K562 (cell line): ENCODE results near the gene LPGAT1. TPM values are rescaled to one million over a fixed set of nuclear protein-coding genes. Genes with fewer than 3 reads are reported as not detected.

ENCODE experiments used
- EGR1 ChIP-seq: fragments of 450-650 bp; conservative IDR thresholded peaks from 2 replicates; pipeline ENCODE4 v1.6.1; 2017; ENCODE audit warnings: mild to moderate bottlenecking
- FOS ChIP-seq: IDR thresholded peaks from 3 replicates; pipeline ENCODE4 v1.6.1; 2011; ENCODE audit not compliant: insufficient read length; ENCODE audit errors: extremely low read depth
- L3MBTL2 ChIP-seq: fragments of 450-650 bp; IDR thresholded peaks from 2 replicates; pipeline ENCODE4 v1.6.1; 2016; ENCODE audit warnings: mild to moderate bottlenecking, moderate library complexity
- MYC ChIP-seq, 2 experiments: fragments of 250-450 bp in 1 of 2; sonication (Bioruptor Pico) in 1 of 2; IDR thresholded peaks; 2 replicates each; pipeline versions ENCODE4 v1.5.1 to v1.6.1; 2012 to 2021; ENCODE audit warnings: low read depth in 2 of 2, borderline replicate concordance in 1 of 2, improper control_type of control experiment in 1 of 2, low read length in 1 of 2, mild to moderate bottlenecking in 1 of 2, moderate library complexity in 1 of 2
- PKNOX1 ChIP-seq: fragments of 450-650 bp; IDR thresholded peaks from 2 replicates; pipeline ENCODE4 v1.6.1; 2016
- PML ChIP-seq: IDR thresholded peaks from 2 replicates; pipeline ENCODE4 v1.6.1; 2012; ENCODE audit warnings: low read length, inconsistent platforms
- RAD21 ChIP-seq, 2 experiments: fragments of 250-450 bp in 1 of 2; fragments of 450-650 bp in 1 of 2; sonication (Bioruptor Pico) in 1 of 2; formaldehyde crosslinking in 1 of 2; IDR thresholded peaks in 1 of 2; conservative IDR thresholded peaks in 1 of 2; 2 replicates each; pipeline versions ENCODE4 v1.4.0 to v1.8.0; 2020 to 2022; ENCODE audit warnings: mild to moderate bottlenecking in 2 of 2, moderate library complexity in 1 of 2
- RFX5 ChIP-seq: IDR thresholded peaks from 2 replicates; pipeline ENCODE4 v1.6.1; 2011; ENCODE audit warnings: low read depth, mild to moderate bottlenecking, improper control_type of control experiment, low read length
- TAF7 ChIP-seq: fragments of 450-650 bp; IDR thresholded peaks from 2 replicates; pipeline ENCODE4 v1.6.1; 2016; ENCODE audit warnings: missing genetic modification characterization, missing compliant biosample characterization
- TOE1 ChIP-seq, 2 experiments: fragments of 450-650 bp in 1 of 2; sonication (generic) in 1 of 2; formaldehyde crosslinking in 1 of 2; IDR thresholded peaks; 2 replicates each; pipeline versions ENCODE4 v1.7.1 to v1.8.0; 2016 to 2022; ENCODE audit warnings: borderline replicate concordance in 2 of 2, mild to moderate bottlenecking in 2 of 2, antibody characterized with exemption in 1 of 2, inconsistent platforms in 1 of 2, low read depth in 1 of 2, missing genetic modification reagents in 1 of 2, moderate library complexity in 1 of 2
- U2AF1 ChIP-seq: fragments of 200-400 bp; formaldehyde crosslinking; optimal IDR thresholded peaks from 2 replicates; pipeline ENCODE3; 2017; ENCODE audit warnings: mild to moderate bottlenecking, low read depth, low read length, moderate library complexity
- ZBED1 ChIP-seq: IDR thresholded peaks from 2 replicates; pipeline ENCODE4 v1.6.1; 2014
- ZBTB40 ChIP-seq, 2 experiments: fragments of 450-650 bp in 1 of 2; sonication (generic) in 1 of 2; formaldehyde crosslinking in 1 of 2; IDR thresholded peaks; 2 replicates each; pipeline versions ENCODE4 v1.7.1 to v1.9.0; 2016 to 2022; ENCODE audit warnings: inconsistent platforms in 1 of 2, mild to moderate bottlenecking in 1 of 2, missing genetic modification reagents in 1 of 2
- ZFX ChIP-seq: sonication (generic); formaldehyde crosslinking; IDR thresholded peaks from 2 replicates; pipeline ENCODE4 v1.8.0; 2022; ENCODE audit warnings: mild to moderate bottlenecking, missing genetic modification reagents, moderate library complexity
- ZNF316 ChIP-seq: fragments of 450-650 bp; IDR thresholded peaks from 2 replicates; pipeline ENCODE4 v1.6.1; 2016
- ZNF551 ChIP-seq: fragments of 250-450 bp; sonication (Bioruptor Pico); IDR thresholded peaks from 2 replicates; pipeline ENCODE4 v1.5.0; 2021; ENCODE audit warnings: mild to moderate bottlenecking, moderate library complexity
- polyA plus RNA-seq, 8 experiments: library from polyadenylated mRNA; depleted of rRNA in 4 of 8; stranded (reverse) in 5 of 8; unstranded in 3 of 8; fragments of >200 nt; fragmentation: Nextera tagmentation in 2 of 8; fragmentation: Illumina TruSeq in 1 of 8; extraction: Ambion mirVana in 2 of 8; extraction: Trizol in 1 of 8; gene quantifications; 2 replicates each; pipeline versions ENCODE4 v1.2.1 to v1.2.3, GENCODE V29; 2011 to 2014; ENCODE audit warnings: inconsistent platforms in 1 of 8, missing spikeins in 1 of 8
- total RNA-seq, 7 experiments: library from RNA; depleted of rRNA in 6 of 7; stranded (reverse); fragments of >200 nt in 6 of 7; fragmentation: Illumina TruSeq in 2 of 7; extraction: Trizol in 2 of 7; gene quantifications; 2 replicates each; pipeline versions ENCODE4 v1.2.1 to v1.2.3, GENCODE V29; 2011 to 2021; ENCODE audit warnings: low replicate concordance in 1 of 7
- TF ChIP-seq, protein P1 (sequence below): sonication (generic); formaldehyde crosslinking; IDR thresholded peaks from 2 replicates; pipeline ENCODE4 v1.8.0; 2022; ENCODE audit warnings: mild to moderate bottlenecking, missing genetic modification reagents

Gene LPGAT1
- total and polyA plus RNA-seq, 9 of the 15 experiments (the other 6 are each of a cell fraction or from before 2014, with no cell fraction given), result 5.7 to 31.4 (median 16.3) TPM

- TF ChIP-seq ZNF316, result 0 out of 2 replicates have a peak, but pooled peaks have one; percentile 0
- TF ChIP-seq PKNOX1, result no peak
- TF ChIP-seq PML, result no peak
- TF ChIP-seq U2AF1, result no peak
- no peak for TF ChIP-seq TAF7
- TF ChIP-seq ZNF551, result no peak
- no peak for TF ChIP-seq EGR1
- TF ChIP-seq TOE1 (IDR thresholded peaks at IDR 0.05; ENCODE audit: borderline replicate concordance), result no peak
- TF ChIP-seq TOE1 (CRISPR knock-in tag; IDR thresholded peaks at IDR 0.05; ENCODE audit: borderline replicate concordance, low read depth), result no peak
- TF ChIP-seq FOS, result no peak
- no peak for TF ChIP-seq ZBTB40 (IDR thresholded peaks at IDR 0.05)
- TF ChIP-seq ZBTB40 (CRISPR knock-in tag; IDR thresholded peaks at IDR 0.05), result no peak
- peak; percentile 93 for TF ChIP-seq L3MBTL2
- TF ChIP-seq MYC (IDR thresholded peaks at IDR 0.05; ENCODE audit: low read depth, low read length), result peak; percentile 77; the same call in 1 of the 2 replicates
- no peak for TF ChIP-seq MYC (CRISPR knock-in tag; IDR thresholded peaks at IDR 0.05; ENCODE audit: borderline replicate concordance, low read depth)
- TF ChIP-seq ZFX (CRISPR knock-in tag), result 0 out of 2 replicates have a peak, but pooled peaks have one; percentile 12
- no peak for TF ChIP-seq RAD21 (CRISPR knock-in tag; conservative IDR thresholded peaks at IDR 0.05 in 1 of 2, IDR thresholded peaks at IDR 0.05 in 1 of 2)
- TF ChIP-seq ZBED1, result no peak
- no peak for TF ChIP-seq RFX5
- TF ChIP-seq, protein P1, sequence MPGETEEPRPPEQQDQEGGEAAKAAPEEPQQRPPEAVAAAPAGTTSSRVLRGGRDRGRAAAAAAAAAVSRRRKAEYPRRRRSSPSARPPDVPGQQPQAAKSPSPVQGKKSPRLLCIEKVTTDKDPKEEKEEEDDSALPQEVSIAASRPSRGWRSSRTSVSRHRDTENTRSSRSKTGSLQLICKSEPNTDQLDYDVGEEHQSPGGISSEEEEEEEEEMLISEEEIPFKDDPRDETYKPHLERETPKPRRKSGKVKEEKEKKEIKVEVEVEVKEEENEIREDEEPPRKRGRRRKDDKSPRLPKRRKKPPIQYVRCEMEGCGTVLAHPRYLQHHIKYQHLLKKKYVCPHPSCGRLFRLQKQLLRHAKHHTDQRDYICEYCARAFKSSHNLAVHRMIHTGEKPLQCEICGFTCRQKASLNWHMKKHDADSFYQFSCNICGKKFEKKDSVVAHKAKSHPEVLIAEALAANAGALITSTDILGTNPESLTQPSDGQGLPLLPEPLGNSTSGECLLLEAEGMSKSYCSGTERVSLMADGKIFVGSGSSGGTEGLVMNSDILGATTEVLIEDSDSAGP (CRISPR knock-in tag), result no peak
Measured at GRCh38 chr1:211711315-211711705, 119.3 kb downstream of the LPGAT1 start (continued).
